Uterus (tissue), 4 donors: ENCODE results near the gene CEACAM5. TPM values are rescaled to one million over a fixed set of nuclear protein-coding genes. Genes with fewer than 3 reads are reported as not detected.

ENCODE experiments used
- DNase-seq, 2 donors: peaks; one replicate each; pipeline ENCODE4 v3.0.0-alpha.2; 2019 to 2020
- H3K27ac ChIP-seq, 2 donors: fragments of 200-600 bp; sonication (generic); 1 replicate in 1 of 2; 2 replicates in 1 of 2; pipeline ENCODE4 v1.5.1; 2016 to 2018
- H3K27me3 ChIP-seq, 2 donors: fragments of 200-600 bp; sonication (generic); one replicate each; pipeline ENCODE4 v1.5.1; 2018 to 2019; ENCODE audit warnings: control low read depth in 1 of 2
- H3K36me3 ChIP-seq, 2 donors: fragments of 200-600 bp; sonication (generic); one replicate each; pipeline ENCODE4 v1.5.1; 2019; ENCODE audit warnings: control low read depth in 1 of 2
- H3K4me1 ChIP-seq, 2 donors: fragments of 200-600 bp; sonication (generic); one replicate each; pipeline ENCODE4 v1.5.1; 2018 to 2019; ENCODE audit warnings: control low read depth in 1 of 2
- H3K4me3 ChIP-seq, 2 donors: fragments of 200-600 bp; sonication (generic); 1 replicate in 1 of 2; 2 replicates in 1 of 2; pipeline ENCODE4 v1.5.1; 2018 to 2019; ENCODE audit warnings: mild to moderate bottlenecking in 1 of 2
- H3K9me3 ChIP-seq, 2 donors: fragments of 200-600 bp; sonication (generic); one replicate each; pipeline ENCODE4 v1.5.1; 2019; ENCODE audit warnings: control low read depth in 1 of 2
- CTCF ChIP-seq, 4 experiments: fragments of 200-600 bp in 2 of 4; fragments of 450-650 bp in 2 of 4; sonication (generic) in 2 of 4; IDR thresholded peaks; one replicate each; pipeline ENCODE4 v1.5.1; 2016 to 2019; ENCODE audit warnings: antibody characterized with exemption in 4 of 4, mild to moderate bottlenecking in 2 of 4, moderate library complexity in 1 of 4
- POLR2A ChIP-seq, 2 donors: fragments of 450-650 bp; IDR thresholded peaks; one replicate each; pipeline ENCODE4 v1.6.1; 2016; ENCODE audit warnings: antibody characterized with exemption in 2 of 2, mild to moderate bottlenecking in 1 of 2, moderate library complexity in 1 of 2
- intact Hi-C: fragments of 100-400 bp; cut with DNase I; formaldehyde crosslinking; loops from one replicate; pipeline ENCODE4 v1.15.1; 2023; ENCODE audit warnings: low total_unique reads
- total RNA-seq, 4 donors: library from RNA; depleted of rRNA in 3 of 4; stranded (reverse); fragments of >200 nt in 3 of 4; gene quantifications; one replicate each; pipeline versions ENCODE4 v1.1.0 to v1.2.4, GENCODE V29; 2014 to 2023
- donor health status: DM: yes; HTN: yes; CAD: no.

Gene CEACAM5
- total RNA-seq, 4 donors from 2014 or later: 0.29 to 0.51 TPM; not detected in 2

- TF ChIP-seq POLR2A (IDR thresholded peaks at IDR 0.05) (no peak), CTCF (IDR thresholded peaks at IDR 0.05) (no peak)
- Histone ChIP-seq H3K4me1 (no peaks in the 10 kb centered on the region), H3K9me3 (no peaks in the 10 kb centered on the region), H3K27me3 (no peaks in the 10 kb centered on the region), H3K27ac (no peak overlapping the region), H3K36me3 (no peaks in the 10 kb centered on the region), H3K4me3 (no peak overlapping the region)
- intact Hi-C loops: no loop called here
- no peak for DNase-seq
Observed at GRCh38 chr19:41696402-41697197, 11.8 kb upstream of the CEACAM5 start.

GRCh38 chr19:41697198-41697855, 11.1 kb upstream of the CEACAM5 start:
- TF ChIP-seq CTCF (IDR thresholded peaks at IDR 0.05): no peak
- Histone ChIP-seq H3K27ac (no peak overlapping the region), H3K9me3 (no peaks in the 10 kb centered on the region), H3K36me3 (no peaks in the 10 kb centered on the region), H3K4me1 (no peaks in the 10 kb centered on the region), H3K4me3 (no peak overlapping the region), H3K27me3 (no peaks in the 10 kb centered on the region)
- DNase-seq: no peak
- intact Hi-C loops: no loop called here

- Histone ChIP-seq H3K36me3 (no peaks in the 10 kb centered on the region), H3K27me3 (no peaks in the 10 kb centered on the region), H3K27ac (no peak overlapping the region), H3K4me3 (no peak overlapping the region), H3K9me3 (no peaks in the 10 kb centered on the region), H3K4me1 (no peaks in the 10 kb centered on the region)
- TF ChIP-seq CTCF (IDR thresholded peaks at IDR 0.05) (no peak), POLR2A (IDR thresholded peaks at IDR 0.05) (no peak)
- intact Hi-C loops: no loop called here
- DNase-seq: no peak
Observed at GRCh38 chr19:41698746-41699230, 9.6 kb upstream of the CEACAM5 start.

- Histone ChIP-seq H3K36me3 (no peaks in the 10 kb centered on the region), H3K4me1 (no peaks in the 10 kb centered on the region), H3K27me3 (no peaks in the 10 kb centered on the region), H3K27ac (no peak overlapping the region), H3K4me3 (no peak overlapping the region), H3K9me3 (no peaks in the 10 kb centered on the region)
- TF ChIP-seq CTCF (IDR thresholded peaks at IDR 0.05): no peak
- no peak for TF ChIP-seq POLR2A (IDR thresholded peaks at IDR 0.05)
- peak in 1 of 2 donors; percentile 8 for DNase-seq
- intact Hi-C loops: no loop called here
Observed at GRCh38 chr19:41699231-41699967, 9.0 kb upstream of the CEACAM5 start.

- DNase-seq: no peak
- H3K4me3 ChIP-seq: no peak overlapping the region
- H3K4me1 ChIP-seq: no peaks in the 10 kb centered on the region
- TF ChIP-seq POLR2A (IDR thresholded peaks at IDR 0.05) (no peak), CTCF (IDR thresholded peaks at IDR 0.05) (no peak)
- no peaks in the 10 kb centered on the region for H3K36me3 ChIP-seq
- no peaks in the 10 kb centered on the region for H3K27me3 ChIP-seq
- H3K9me3 ChIP-seq: no peaks in the 10 kb centered on the region
- no peak overlapping the region for H3K27ac ChIP-seq
- intact Hi-C loops: no loop called here
Observed at GRCh38 chr19:41699968-41700323, 8.5 kb upstream of the CEACAM5 start.
